Panc1 (cell line): ENCODE results near the gene FGF3.

Experiments
- POLR2AphosphoS5 ChIP-seq: IDR thresholded peaks from 2 replicates; pipeline ENCODE4 v1.6.1; 2012; ENCODE audit warnings: mild to moderate bottlenecking, low read depth, low read length, moderate library complexity
- REST ChIP-seq, 2 experiments: IDR thresholded peaks; 2 replicates each; pipeline ENCODE4 v1.6.1; 2011 to 2012; ENCODE audit warnings: low read depth in 2 of 2, control low read depth in 1 of 2, low read length in 1 of 2, mild to moderate bottlenecking in 1 of 2, moderate library complexity in 1 of 2; ENCODE audit not compliant: insufficient read depth in 1 of 2
- SIN3A ChIP-seq: IDR thresholded peaks from 2 replicates; pipeline ENCODE4 v1.6.1; 2012; ENCODE audit warnings: low read depth, mild to moderate bottlenecking, low read length, moderate library complexity, borderline replicate concordance; ENCODE audit not compliant: insufficient read depth
- TF ChIP-seq, protein P1 (sequence below): fragments of 450-650 bp; IDR thresholded peaks from 2 replicates; pipeline ENCODE4 v1.5.1; 2017; ENCODE audit warnings: mild to moderate bottlenecking

GRCh38 chr11:69831985-69832384 lies 12.8 kb upstream of the FGF3 start:
- TF ChIP-seq, protein P1, sequence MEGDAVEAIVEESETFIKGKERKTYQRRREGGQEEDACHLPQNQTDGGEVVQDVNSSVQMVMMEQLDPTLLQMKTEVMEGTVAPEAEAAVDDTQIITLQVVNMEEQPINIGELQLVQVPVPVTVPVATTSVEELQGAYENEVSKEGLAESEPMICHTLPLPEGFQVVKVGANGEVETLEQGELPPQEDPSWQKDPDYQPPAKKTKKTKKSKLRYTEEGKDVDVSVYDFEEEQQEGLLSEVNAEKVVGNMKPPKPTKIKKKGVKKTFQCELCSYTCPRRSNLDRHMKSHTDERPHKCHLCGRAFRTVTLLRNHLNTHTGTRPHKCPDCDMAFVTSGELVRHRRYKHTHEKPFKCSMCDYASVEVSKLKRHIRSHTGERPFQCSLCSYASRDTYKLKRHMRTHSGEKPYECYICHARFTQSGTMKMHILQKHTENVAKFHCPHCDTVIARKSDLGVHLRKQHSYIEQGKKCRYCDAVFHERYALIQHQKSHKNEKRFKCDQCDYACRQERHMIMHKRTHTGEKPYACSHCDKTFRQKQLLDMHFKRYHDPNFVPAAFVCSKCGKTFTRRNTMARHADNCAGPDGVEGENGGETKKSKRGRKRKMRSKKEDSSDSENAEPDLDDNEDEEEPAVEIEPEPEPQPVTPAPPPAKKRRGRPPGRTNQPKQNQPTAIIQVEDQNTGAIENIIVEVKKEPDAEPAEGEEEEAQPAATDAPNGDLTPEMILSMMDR: no peak
- TF ChIP-seq REST (IDR thresholded peaks at IDR 0.05; ENCODE audit: insufficient read depth in 1 of 2, low read depth in 2 of 2, low read length in 1 of 2) (no peak), POLR2AphosphoS5 (no peak), SIN3A (no peak)
